ENCODE measurements around the gene HDGFL2. TPM values are rescaled to one million over a fixed set of nuclear protein-coding genes. Genes with fewer than 3 reads are reported as not detected.

Gene HDGFL2
- total and polyA plus RNA-seq, 4 donors = 23.5 to 91.2 (median 64.4) TPM

DNA sequence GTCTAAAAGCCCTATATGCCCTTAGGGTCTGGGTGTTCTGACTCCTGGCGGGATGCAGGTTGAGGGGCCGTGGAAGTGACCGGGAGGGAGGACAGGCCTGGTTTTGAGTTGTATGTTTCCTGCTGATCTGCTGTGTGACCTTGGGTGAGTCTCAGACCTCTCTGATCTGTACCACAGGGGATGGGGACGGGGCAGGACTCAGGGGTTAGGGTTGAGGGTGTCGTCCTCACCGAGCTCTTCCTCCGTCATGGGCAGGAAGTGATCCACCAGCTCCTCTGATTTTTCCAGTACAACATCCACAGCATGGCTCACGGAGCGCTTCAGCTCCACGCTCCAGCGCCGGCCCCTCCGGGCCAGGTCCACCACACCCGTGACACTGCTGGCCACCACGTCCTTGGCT lies 56.7 kb downstream of the HDGFL2 start:
- WGBS (ENCODE audit: insufficient coverage) = 83% methylated on average over 15 of the region's 15 CpGs
- Histone ChIP-seq H3K27ac (ENCODE audit: low read depth, low read length) (no peak overlapping the region), H3K27me3 (ENCODE audit: control insufficient read depth, insufficient read depth, low read length) (no peaks in the 10 kb centered on the region), H3K9me3 (ENCODE audit: control insufficient read depth, insufficient read depth, low read length) (no peaks in the 10 kb centered on the region), H3K4me1 (ENCODE audit: control insufficient read depth, insufficient read depth, low read length) (peaks cover 5% of the 10 kb centered on the region), H3K36me3 (ENCODE audit: control insufficient read depth, insufficient read depth, low read length) (peaks cover 19% of the 10 kb centered on the region), H3K4me3 (ENCODE audit: low read depth, low read length) (no peak overlapping the region)
- no peak for DNase-seq (ENCODE audit: low read depth in 4 of 6, low spot score in 6 of 6)

DNA sequence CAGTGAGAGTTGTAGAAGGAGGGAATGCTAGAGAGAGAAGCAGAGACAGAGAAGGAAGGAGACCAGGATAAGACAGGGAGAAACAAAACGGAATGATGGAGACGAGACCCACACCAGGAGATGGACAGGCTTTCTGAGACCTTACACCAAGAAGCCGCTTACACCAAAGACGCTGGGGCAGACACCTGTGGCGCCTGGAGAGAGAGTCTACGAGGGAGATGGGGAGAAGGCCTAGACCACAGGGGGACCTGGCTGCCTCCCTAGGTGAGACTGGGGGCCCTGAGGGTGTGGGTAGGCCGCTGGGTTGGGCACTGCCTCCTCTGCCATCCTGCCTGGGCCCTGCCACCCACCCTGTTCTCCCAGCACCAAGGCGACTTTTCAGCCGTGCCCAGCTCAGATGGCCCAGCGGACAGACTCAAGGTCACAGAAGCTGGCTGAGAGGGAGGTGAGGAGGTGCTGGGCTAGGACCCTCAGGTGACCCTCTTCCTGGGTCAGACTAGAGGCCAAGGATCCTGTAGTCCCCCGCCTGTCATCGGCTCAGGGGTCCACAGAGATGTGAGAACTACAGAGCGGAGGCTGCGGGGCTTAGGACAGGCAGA lies 57.9 kb downstream of the HDGFL2 start:
- no peaks in the 10 kb centered on the region for H3K27me3 ChIP-seq (ENCODE audit: control insufficient read depth, insufficient read depth, low read length)
- peaks cover 16% of the 10 kb centered on the region for H3K36me3 ChIP-seq (ENCODE audit: control insufficient read depth, insufficient read depth, low read length)
- no peak overlapping the region for H3K27ac ChIP-seq (ENCODE audit: low read depth, low read length)
- DNase-seq (ENCODE audit: low read depth in 4 of 6, low spot score in 6 of 6) = no peak
- no peak overlapping the region for H3K4me3 ChIP-seq (ENCODE audit: low read depth, low read length)
- H3K4me1 ChIP-seq (ENCODE audit: control insufficient read depth, insufficient read depth, low read length) = peaks cover 16% of the 10 kb centered on the region
- H3K9me3 ChIP-seq (ENCODE audit: control insufficient read depth, insufficient read depth, low read length) = no peaks in the 10 kb centered on the region
- WGBS (ENCODE audit: insufficient coverage) = 86% methylated on average over 10 of the region's 14 CpGs

DNA sequence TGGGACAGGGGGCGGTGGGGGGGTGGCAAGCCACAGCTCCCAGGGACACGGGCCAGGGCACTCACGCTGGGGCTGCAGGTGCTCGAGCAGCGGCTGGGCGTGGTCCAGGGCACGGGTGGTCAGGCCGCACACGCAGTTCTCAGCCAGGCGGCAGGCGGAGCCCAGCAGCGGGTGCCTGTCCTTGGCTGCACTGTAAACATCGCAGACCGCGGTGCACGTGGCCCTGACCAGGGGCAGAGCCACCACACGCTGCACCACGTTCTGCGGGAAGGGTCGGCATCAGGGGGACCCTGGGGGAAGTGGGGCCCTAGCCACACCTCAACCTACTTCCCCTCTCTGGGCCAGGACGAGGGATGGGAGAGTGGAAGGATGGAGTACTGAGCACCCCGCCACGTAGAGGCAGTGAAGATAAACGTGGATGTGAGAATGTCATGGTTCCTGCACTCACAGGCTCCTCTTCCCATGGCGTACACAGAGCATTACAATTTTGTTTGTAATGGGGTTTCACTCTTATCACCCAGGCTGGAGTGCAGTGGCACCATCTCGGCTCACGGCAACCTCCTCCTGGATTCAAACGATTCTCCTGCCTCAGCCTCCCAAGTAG lies 59.6 kb downstream of the HDGFL2 start:
- WGBS (ENCODE audit: insufficient coverage) = 81% methylated on average over 18 of the region's 28 CpGs
- no peak for DNase-seq (ENCODE audit: low read depth in 4 of 6, low spot score in 6 of 6)
- H3K27ac ChIP-seq (ENCODE audit: low read depth, low read length) = no peak overlapping the region
- no peaks in the 10 kb centered on the region for H3K9me3 ChIP-seq (ENCODE audit: control insufficient read depth, insufficient read depth, low read length)
- H3K4me3 ChIP-seq (ENCODE audit: low read depth, low read length) = no peak overlapping the region
- H3K27me3 ChIP-seq (ENCODE audit: control insufficient read depth, insufficient read depth, low read length) = no peaks in the 10 kb centered on the region
- peaks cover 10% of the 10 kb centered on the region for H3K36me3 ChIP-seq (ENCODE audit: control insufficient read depth, insufficient read depth, low read length)
- peaks cover 24% of the 10 kb centered on the region for H3K4me1 ChIP-seq (ENCODE audit: control insufficient read depth, insufficient read depth, low read length)

DNA sequence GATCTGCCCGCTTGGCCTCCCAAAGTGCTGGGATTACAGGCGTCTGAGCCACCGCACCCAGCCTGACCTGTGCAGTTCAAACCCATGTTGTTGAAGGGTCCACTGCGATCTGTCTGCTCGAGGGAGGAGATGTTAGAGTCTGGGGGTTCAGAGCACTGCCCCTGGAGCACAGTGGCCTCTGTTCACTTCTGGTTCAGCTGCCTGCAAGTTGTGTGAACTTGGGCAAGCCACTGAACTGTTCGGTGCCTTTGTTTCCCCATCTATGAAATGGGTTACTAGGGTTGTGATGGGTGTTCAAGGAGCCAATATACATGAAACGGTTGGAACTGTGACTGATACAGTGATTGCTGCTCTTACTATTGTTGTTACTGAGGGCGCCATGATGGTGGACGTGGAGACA lies 61.2 kb downstream of the HDGFL2 start:
- H3K9me3 ChIP-seq (ENCODE audit: control insufficient read depth, insufficient read depth, low read length) = no peaks in the 10 kb centered on the region
- H3K27ac ChIP-seq (ENCODE audit: low read depth, low read length) = no peak overlapping the region
- H3K27me3 ChIP-seq (ENCODE audit: control insufficient read depth, insufficient read depth, low read length) = no peaks in the 10 kb centered on the region
- DNase-seq (ENCODE audit: low read depth in 4 of 6, low spot score in 6 of 6) = no peak
- peaks cover 24% of the 10 kb centered on the region for H3K4me1 ChIP-seq (ENCODE audit: control insufficient read depth, insufficient read depth, low read length)
- WGBS (ENCODE audit: insufficient coverage) = 90% methylated on average over 9 of the region's 9 CpGs
- no peak overlapping the region for H3K4me3 ChIP-seq (ENCODE audit: low read depth, low read length)
- peaks cover 11% of the 10 kb centered on the region for H3K36me3 ChIP-seq (ENCODE audit: control insufficient read depth, insufficient read depth, low read length)

DNA sequence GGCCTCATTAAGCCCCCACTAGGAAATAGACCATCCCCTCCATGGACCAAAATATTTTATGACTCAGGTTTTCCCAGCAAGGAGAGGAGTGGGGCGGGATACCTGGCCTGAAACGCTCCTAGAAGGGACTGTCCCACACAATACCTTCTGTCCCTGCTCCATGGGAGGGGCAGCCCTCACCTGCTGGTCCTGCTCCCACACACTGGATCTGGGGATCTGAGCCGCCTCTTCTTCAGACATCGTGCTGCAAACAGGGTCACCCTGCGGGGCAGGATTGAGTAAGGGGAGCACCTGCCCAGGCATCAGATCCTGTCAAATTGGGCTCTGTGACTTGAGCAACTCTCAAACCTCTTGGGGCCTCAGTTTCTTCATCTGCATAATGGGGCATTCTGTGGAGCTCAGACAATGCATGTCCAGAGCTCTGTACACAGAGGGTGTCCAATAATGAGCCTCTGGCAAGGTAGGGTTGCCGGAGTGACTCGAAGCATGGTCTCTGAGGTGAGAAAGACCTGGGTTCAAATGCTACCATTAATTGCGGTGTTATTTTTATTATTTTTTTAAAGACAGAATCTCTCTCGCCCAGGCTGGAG lies 61.8 kb downstream of the HDGFL2 start:
- WGBS (ENCODE audit: insufficient coverage) = 94% methylated on average over 3 of the region's 9 CpGs
- DNase-seq (ENCODE audit: low read depth in 4 of 6, low spot score in 6 of 6) = no peak
- Histone ChIP-seq H3K4me3 (ENCODE audit: low read depth, low read length) (no peak overlapping the region), H3K9me3 (ENCODE audit: control insufficient read depth, insufficient read depth, low read length) (no peaks in the 10 kb centered on the region), H3K27me3 (ENCODE audit: control insufficient read depth, insufficient read depth, low read length) (no peaks in the 10 kb centered on the region), H3K4me1 (ENCODE audit: control insufficient read depth, insufficient read depth, low read length) (peaks cover 24% of the 10 kb centered on the region), H3K27ac (ENCODE audit: low read depth, low read length) (no peak overlapping the region), H3K36me3 (ENCODE audit: control insufficient read depth, insufficient read depth, low read length) (peaks cover 11% of the 10 kb centered on the region)

DNA sequence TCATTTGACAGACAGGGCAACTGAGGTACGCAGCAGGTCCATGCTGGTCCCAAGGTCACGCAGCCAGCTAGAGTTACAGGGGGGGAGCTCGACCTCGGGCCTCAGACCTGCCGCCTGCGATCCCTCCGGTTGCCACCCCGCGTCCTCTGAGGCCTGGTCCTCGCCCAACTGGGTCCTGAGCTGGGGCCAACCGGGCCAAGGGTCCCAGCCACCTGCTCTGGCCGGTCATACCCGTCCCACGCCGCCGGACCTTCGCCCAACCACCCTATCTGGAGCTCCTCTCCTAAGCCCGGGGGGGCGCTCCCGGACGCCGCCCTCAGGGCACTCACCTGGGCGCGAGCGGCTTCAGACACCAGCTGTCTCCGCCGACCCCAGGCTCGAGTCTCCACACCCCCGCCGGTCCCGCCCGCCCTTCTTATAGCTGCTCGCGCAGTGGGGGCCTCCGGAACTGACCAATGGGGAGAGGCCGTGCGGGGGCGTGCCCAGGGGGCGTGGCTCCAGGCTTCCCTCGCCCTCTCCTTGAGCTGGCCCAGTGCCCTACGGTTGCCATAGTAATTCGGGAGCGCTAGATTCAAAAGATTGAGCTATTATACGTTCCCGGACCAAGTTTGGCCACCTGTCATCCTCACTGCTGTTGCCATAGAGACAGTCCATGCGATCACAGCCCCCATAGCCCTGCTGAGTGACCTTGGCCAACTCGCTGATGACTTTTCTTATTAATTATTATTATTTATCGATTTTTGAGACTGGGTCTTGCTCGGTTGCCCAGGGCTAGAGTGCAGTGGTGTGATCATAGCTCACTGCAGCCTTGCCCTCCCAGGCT lies 63.0 kb downstream of the HDGFL2 start, which contains the start of gene PLIN5:
PLIN5 (minus strand) TSS at position 389 of the 823 bp plus-strand sequence. CDS start 1,150 bp downstream, outside the sequence.
- Histone ChIP-seq H3K27me3 (ENCODE audit: control insufficient read depth, insufficient read depth, low read length) (no peaks in the 10 kb centered on the region), H3K4me1 (ENCODE audit: control insufficient read depth, insufficient read depth, low read length) (peaks cover 24% of the 10 kb centered on the region), H3K36me3 (ENCODE audit: control insufficient read depth, insufficient read depth, low read length) (peaks cover 8% of the 10 kb centered on the region), H3K27ac (ENCODE audit: low read depth, low read length) (no peak within 1 kb of the TSS), H3K4me3 (ENCODE audit: low read depth, low read length) (peak within 1 kb of the TSS; percentile 27), H3K9me3 (ENCODE audit: control insufficient read depth, insufficient read depth, low read length) (no peaks in the 10 kb centered on the region)
- WGBS (ENCODE audit: insufficient coverage) = 4% methylated on average over 45 of the region's 49 CpGs
- DNase-seq (ENCODE audit: low read depth in 4 of 6, low spot score in 6 of 6) = peak; percentile 28 to 94 (median 80)

DNA sequence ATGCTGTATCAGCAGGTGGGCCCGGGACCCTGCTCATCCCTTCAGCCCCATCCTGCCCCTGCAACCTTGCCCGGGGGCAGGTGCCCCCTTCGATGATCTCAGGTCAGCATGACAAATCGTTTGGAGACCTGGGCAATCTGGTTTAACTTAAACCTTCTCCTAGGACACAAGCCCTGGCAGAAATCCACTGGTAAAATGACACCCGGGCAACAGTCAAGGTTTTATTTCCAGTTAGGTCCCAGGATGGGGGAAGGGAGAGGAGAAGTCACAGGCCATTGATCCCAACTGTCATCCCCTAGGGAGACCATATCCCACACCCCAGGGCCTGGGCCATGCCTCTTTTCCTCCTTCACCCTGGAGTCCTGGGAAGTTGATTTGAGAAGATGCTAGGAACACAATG lies 64.7 kb downstream of the HDGFL2 start:
- H3K9me3 ChIP-seq (ENCODE audit: control insufficient read depth, insufficient read depth, low read length) = no peaks in the 10 kb centered on the region
- 79% methylated on average over 3 of the region's 5 CpGs for WGBS (ENCODE audit: insufficient coverage)
- no peaks in the 10 kb centered on the region for H3K27me3 ChIP-seq (ENCODE audit: control insufficient read depth, insufficient read depth, low read length)
- H3K36me3 ChIP-seq (ENCODE audit: control insufficient read depth, insufficient read depth, low read length) = peaks cover 4% of the 10 kb centered on the region
- H3K4me1 ChIP-seq (ENCODE audit: control insufficient read depth, insufficient read depth, low read length) = peaks cover 24% of the 10 kb centered on the region
- H3K4me3 ChIP-seq (ENCODE audit: low read depth, low read length) = no peak overlapping the region
- no peak overlapping the region for H3K27ac ChIP-seq (ENCODE audit: low read depth, low read length)
- DNase-seq (ENCODE audit: low read depth in 4 of 6, low spot score in 6 of 6) = no peak

DNA sequence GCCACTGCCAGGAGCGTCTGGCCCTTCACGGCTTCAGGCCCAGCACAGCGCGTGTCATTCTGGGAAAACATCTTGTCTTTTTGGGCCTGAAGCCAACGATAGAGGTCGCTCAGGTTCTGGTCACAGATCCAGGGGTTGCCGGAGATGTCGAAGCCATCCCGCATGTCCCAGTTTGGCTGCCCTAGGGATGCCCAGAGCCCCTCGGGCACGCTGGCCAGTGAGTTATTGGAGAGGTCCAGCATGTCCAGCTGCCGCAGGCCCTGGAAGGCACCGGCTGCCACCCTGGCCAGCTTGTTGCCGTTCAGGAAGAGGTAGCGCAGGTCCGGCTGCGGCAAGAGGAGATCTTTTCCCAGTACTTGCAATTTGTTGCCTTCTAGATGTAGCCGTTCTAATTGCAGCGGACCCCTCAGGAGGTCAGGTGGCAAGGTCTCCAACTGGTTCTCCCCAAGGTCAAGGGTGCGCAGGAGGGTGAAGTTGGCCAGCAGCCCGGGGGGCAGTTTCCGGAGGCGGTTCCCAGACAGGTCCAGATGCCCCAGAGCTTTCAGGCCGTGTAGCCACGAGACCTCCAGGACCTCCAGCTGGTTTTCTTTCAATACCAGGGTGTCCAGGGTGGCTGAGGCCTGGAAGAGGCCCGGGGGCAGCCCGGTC lies 66.0 kb downstream of the HDGFL2 start:
- no peak for DNase-seq (ENCODE audit: low read depth in 4 of 6, low spot score in 6 of 6)
- H3K4me3 ChIP-seq (ENCODE audit: low read depth, low read length) = no peak overlapping the region

DNA sequence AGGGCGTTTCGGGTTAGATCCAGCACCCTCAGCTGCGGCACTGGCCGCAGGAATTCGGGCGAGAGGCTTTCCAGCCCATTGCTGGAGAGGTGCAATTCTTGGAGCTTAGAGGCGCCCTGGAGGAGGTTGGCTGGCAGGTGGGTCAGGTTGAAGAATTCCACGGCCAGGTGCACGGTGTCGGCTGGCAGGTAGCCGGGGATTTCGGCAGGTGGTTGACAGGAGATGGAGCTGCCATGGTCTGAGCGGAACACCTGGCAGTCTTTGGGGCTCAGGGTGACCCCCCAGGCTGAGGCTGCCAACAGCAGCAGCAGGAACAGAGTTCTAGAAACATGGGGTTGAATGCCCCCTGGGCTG lies 66.5 kb downstream of the HDGFL2 start:
- H3K9me3 ChIP-seq (ENCODE audit: control insufficient read depth, insufficient read depth, low read length) = no peaks in the 10 kb centered on the region
- H3K27me3 ChIP-seq (ENCODE audit: control insufficient read depth, insufficient read depth, low read length) = no peaks in the 10 kb centered on the region
- peaks cover 16% of the 10 kb centered on the region for H3K36me3 ChIP-seq (ENCODE audit: control insufficient read depth, insufficient read depth, low read length)
- 91% methylated on average over 13 of the region's 13 CpGs for WGBS (ENCODE audit: insufficient coverage)
- no peak overlapping the region for H3K4me3 ChIP-seq (ENCODE audit: low read depth, low read length)
- peaks cover 24% of the 10 kb centered on the region for H3K4me1 ChIP-seq (ENCODE audit: control insufficient read depth, insufficient read depth, low read length)
- no peak overlapping the region for H3K27ac ChIP-seq (ENCODE audit: low read depth, low read length)
- DNase-seq (ENCODE audit: low read depth in 4 of 6, low spot score in 6 of 6) = no peak

More for the DNA sequence above, 66.0 kb downstream of the HDGFL2 start:
- WGBS (ENCODE audit: insufficient coverage) = 75% methylated on average over 27 of the region's 27 CpGs
- H3K27ac ChIP-seq (ENCODE audit: low read depth, low read length) = no peak overlapping the region
- H3K36me3 ChIP-seq (ENCODE audit: control insufficient read depth, insufficient read depth, low read length) = peaks cover 12% of the 10 kb centered on the region
- H3K4me1 ChIP-seq (ENCODE audit: control insufficient read depth, insufficient read depth, low read length) = peaks cover 24% of the 10 kb centered on the region
- no peaks in the 10 kb centered on the region for H3K9me3 ChIP-seq (ENCODE audit: control insufficient read depth, insufficient read depth, low read length)
- no peaks in the 10 kb centered on the region for H3K27me3 ChIP-seq (ENCODE audit: control insufficient read depth, insufficient read depth, low read length)

Measured in spinal cord (tissue), 10 donors.